Astrocyte of the hippocampus (primary cell): Measurements from ENCODE around the gene TEX14.
"Not testable (repeated sequence)": the region's sequence is repeated elsewhere in the genome, so short reads cannot be mapped to it uniquely, and the experiment has no call there.

Experiments used
- DNase-seq: peaks from one replicate; pipeline ENCODE4 v3.0.0; 2011; ENCODE audit warnings: low read depth, low spot score

TEX14 gene

GRCh38 chr17:58611331-58611730 lies 80.5 kb downstream of the TEX14 start:
- peak; percentile 52 for DNase-seq

GRCh38 chr17:58606934-58607333 lies 84.9 kb downstream of the TEX14 start:
- no peak for DNase-seq

DNA sequence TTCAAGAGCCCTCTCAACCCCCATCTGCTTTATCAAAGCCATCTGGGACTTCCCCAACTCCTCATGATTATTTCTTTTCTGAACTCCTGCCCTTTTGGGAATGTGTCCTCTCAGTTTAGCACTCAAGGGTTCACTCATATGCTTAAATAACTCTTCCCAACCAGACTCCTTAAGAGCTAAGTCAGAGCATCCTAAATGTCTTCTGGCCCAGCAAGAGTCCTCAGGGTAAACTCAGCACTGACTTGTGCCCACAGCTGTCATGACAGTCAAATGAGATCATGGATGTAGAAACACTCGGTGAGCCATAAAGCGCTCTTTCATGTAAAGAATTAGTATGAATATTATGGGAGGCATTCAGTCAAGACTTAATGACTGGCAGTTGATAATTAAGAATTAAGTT lies 85.9 kb downstream of the TEX14 start:
- DNase-seq, result no peak

- no peak for DNase-seq
These were observed 86.4 kb downstream of the TEX14 start for GRCh38 chr17:58605470-58605869.

DNA sequence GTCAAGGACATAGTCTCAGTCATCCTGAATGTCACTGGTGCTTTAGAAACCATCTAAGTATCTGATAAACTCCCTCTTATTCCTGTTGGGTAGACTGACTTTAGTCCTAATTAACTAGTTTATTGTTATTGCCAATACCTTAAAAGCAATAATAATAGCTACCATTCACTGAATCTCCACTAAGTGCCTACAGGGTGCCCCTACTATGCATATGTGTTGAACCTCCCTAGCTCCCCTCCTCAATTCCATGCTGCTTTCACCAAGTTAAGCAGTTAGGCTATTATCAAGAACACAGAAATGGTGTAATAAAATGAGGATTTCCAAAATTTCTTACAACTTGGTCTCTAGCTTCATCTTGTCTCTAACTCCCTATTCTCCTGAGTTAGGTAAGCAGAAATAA lies 89.9 kb downstream of the TEX14 start:
- no peak for DNase-seq

GRCh38 chr17:58597371-58597770 lies 94.5 kb downstream of the TEX14 start:
- DNase-seq, result no peak

DNA sequence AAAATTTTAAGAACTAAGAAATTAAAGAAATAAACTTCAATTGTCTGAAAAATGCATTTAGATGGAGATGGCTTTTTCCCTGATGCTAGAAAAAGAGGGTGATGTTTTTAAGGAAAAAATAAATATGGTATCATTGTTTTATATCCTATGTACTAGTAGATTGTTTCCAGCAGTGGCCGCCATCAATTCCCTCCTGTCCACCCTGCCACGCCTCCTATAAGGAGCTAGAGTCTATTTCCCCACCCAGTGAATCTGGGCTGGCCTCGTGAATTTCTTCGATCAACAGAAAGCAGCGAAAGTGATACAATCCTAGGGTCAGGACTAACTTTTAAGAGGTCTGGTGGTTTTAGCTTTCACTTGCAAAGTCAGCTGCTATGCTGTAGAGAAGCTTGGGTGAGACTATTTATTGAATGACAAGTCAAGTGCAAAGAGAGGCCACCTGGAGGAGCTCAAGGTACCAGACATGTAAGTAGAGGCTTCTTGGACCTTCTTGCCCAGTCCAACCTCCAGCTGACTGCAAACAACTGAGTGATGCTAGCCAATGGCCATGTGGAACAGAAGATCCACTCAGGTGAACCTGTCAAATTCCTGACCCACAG lies 96.6 kb downstream of the TEX14 start:
- DNase-seq, result no peak

DNA sequence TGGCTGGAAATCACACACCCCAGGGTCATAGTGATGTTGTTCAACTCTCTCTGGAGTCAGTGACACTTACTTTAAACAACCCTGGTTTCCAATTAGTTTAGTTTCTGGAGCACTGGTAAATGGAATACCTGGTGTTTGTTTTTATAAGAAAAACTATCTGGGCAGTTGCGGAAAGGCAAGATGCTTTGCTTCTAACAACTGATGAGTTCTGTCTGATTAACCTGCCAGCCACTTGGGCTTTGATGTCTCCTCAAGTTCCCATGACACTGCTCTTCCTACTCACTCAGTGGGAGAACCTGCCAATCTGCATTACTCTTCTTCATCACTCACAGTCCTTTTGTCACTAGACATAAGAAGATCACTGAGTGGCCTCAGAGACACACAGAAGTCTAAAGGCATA lies 98.7 kb downstream of the TEX14 start:
- DNase-seq, result no peak

GRCh38 chr17:58591455-58591854 lies 100.4 kb downstream of the TEX14 start:
- DNase-seq, result no peak

- no peak for DNase-seq
These were observed 101.5 kb downstream of the TEX14 start for GRCh38 chr17:58590377-58590776.

- peak; percentile 76 for DNase-seq
These were observed 104.1 kb downstream of the TEX14 start for GRCh38 chr17:58587713-58588117.

- no peak for DNase-seq
These were observed 105.7 kb downstream of the TEX14 start for GRCh38 chr17:58586009-58586644.

- no peak for DNase-seq
These were observed 106.3 kb downstream of the TEX14 start for GRCh38 chr17:58585554-58585953.

GRCh38 chr17:58583486-58583885 lies 108.4 kb downstream of the TEX14 start:
- DNase-seq, result no peak

DNA sequence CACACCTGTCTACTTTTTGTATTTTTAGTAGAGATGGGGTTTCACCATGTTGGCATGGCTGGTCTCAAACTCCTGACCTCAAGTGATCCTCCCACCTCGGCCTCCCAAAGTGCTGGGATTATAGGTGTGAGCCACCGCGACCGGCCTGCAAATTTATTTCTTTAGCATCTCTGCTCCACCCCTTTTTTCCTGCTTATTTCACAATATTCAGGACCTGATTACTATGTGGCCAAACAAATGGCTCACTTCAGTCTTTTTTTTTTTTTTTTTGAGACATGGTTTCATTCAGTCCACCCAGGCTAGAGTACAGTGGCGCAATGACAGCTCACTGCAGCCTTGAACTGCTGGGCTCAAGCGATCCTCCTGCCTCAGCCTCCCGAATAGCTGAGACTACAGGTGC lies 109.1 kb downstream of the TEX14 start:
- not testable (repeated sequence) for DNase-seq

DNA sequence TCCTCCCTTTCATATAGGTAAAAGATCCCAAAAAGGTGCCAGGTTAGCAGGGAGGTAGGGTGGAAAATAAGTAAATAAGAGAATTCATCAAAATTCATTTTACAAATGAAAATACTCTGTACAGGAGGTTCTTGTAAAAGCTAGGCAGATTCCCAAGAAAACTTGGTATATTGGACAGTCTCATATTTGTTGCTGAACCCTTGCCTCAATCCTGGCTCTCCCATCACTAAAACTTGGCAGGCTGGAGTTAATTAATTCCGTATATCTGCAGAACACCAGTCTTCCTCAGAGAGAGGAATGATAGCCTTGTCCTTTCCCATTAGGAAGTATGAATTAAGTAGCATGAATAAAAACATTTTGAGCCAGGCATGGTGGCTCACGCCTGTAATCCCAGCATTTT lies 111.2 kb downstream of the TEX14 start:
- no peak for DNase-seq

- DNase-seq, result peak; percentile 74
These were observed 114.1 kb downstream of the TEX14 start for GRCh38 chr17:58577696-58578095.

GRCh38 chr17:58576679-58577367 lies 115.0 kb downstream of the TEX14 start:
- no peak for DNase-seq

DNA sequence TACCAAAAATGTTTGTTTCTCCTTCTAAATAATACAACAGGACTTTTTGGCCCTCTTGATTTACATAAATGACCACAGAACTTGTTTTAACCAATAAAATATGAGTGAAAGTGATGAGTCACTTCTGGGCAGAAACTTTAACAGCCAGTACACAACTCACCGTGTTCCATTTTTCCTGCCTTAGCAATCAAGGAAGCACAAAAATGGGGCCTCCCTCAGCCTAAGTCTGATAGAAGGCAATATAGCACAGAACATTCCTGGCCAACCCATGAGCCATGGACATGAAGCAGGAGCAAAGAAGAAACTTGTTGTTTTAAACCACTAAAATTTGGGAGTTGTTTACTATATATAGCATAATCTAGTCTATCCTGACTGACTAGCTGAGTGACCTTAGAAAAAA lies 116.3 kb downstream of the TEX14 start:
- peak; percentile 84 for DNase-seq

- DNase-seq, result no peak
These were observed 117.8 kb downstream of the TEX14 start for GRCh38 chr17:58574025-58574424.

GRCh38 chr17:58572846-58573245 lies 119.0 kb downstream of the TEX14 start:
- no peak for DNase-seq

DNA sequence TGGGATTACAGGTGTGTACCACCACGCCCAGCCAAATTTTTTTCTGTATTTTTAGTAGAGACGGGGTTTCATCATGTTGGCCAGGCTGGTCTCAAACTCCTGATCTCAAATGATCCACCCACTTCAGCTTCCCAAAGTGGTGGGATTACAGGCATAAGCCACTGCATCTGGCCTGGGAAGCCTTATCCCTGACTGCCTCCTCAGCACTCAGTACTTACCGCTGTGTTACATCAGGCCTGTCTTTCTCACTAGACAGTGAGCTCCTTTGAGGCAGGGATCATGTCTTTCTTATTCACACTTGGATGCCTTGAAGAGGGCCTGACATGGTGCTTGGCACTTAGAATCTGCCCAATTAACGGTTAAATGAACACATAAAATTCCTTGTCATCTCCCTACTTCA lies 121.1 kb downstream of the TEX14 start:
- DNase-seq, result no peak

- no peak for DNase-seq
These were observed 122.6 kb downstream of the TEX14 start for GRCh38 chr17:58569196-58569595.
